B cell (primary cell): ENCODE results near the gene NINL. TPM values are rescaled to one million over a fixed set of nuclear protein-coding genes. Genes with fewer than 3 reads are reported as not detected.

ENCODE experiments used
- ATAC-seq: fragments of 200-7000 bp; cut with Tn5 transposase; one replicate; pipeline ENCODE4 v1.10.0; 2021; ENCODE audit warnings: low read depth, mild to moderate bottlenecking, moderate number of reproducible peaks, moderate library complexity
- CTCF ChIA-PET: fragments of 350-600 bp; sonication (Branson Sonifier 250); formaldehyde crosslinking; loops from one replicate; lab custom pipeline; 2021; ENCODE audit warnings: antibody characterized with exemption, inconsistent platforms; lab: Charles Lee
- POLR2A ChIA-PET: fragments of 350-600 bp; sonication (Branson Sonifier 250); formaldehyde crosslinking; loops from one replicate; lab custom pipeline; 2021; ENCODE audit warnings: antibody characterized with exemption; lab: Charles Lee
- DNase-seq: peaks from one replicate; pipeline ENCODE4 v3.0.0; 2013
- H2AFZ ChIP-seq: 2 replicates; pipeline ENCODE4 v1.6.1; 2012; ENCODE audit warnings: mild to moderate bottlenecking, low read depth, low read length; ENCODE audit not compliant: insufficient read depth, poor library complexity, severe bottlenecking
- H3K27ac ChIP-seq, 2 donors: 1 replicate in 1 of 2; 2 replicates in 1 of 2; pipeline ENCODE4 v1.5.1; 2012 to 2013; ENCODE audit warnings: low read length in 2 of 2, mild to moderate bottlenecking in 2 of 2, moderate library complexity in 1 of 2
- H3K27me3 ChIP-seq, 4 experiments: fragments of 200-600 bp in 1 of 4; sonication (generic) in 1 of 4; replicated peaks in 1 of 4; 1 replicate in 2 of 4; 2 replicates in 2 of 4; pipeline versions ENCODE4 v1.6.1 to v1.7.0; 2013 to 2016; ENCODE audit warnings: low read length in 3 of 4, mild to moderate bottlenecking in 2 of 4, mixed read lengths in 1 of 4, moderate library complexity in 1 of 4; ENCODE audit not compliant: insufficient read depth in 4 of 4, control insufficient read depth in 3 of 4; ENCODE audit errors: control extremely low read depth in 1 of 4
- H3K36me3 ChIP-seq, 2 experiments: replicated peaks in 1 of 2; 1 replicate in 1 of 2; 2 replicates in 1 of 2; pipeline versions ENCODE4 v1.6.1 to v1.7.1; 2013; ENCODE audit warnings: low read length in 1 of 2; ENCODE audit not compliant: insufficient read depth in 2 of 2, control insufficient read depth in 1 of 2; ENCODE audit errors: control extremely low read depth in 1 of 2, extremely low read depth in 1 of 2
- H3K4me1 ChIP-seq, 2 donors: fragments of 200-600 bp in 1 of 2; sonication (generic) in 1 of 2; 1 replicate in 1 of 2; 2 replicates in 1 of 2; pipeline versions ENCODE4 v1.5.1 to v1.6.1; 2013 to 2017; ENCODE audit warnings: low read length in 2 of 2; ENCODE audit not compliant: control insufficient read depth in 2 of 2, insufficient read depth in 2 of 2
- H3K4me2 ChIP-seq: replicated peaks from 2 replicates; pipeline ENCODE3; 2012; ENCODE audit warnings: mild to moderate bottlenecking, low read depth, low read length; ENCODE audit not compliant: poor library complexity, severe bottlenecking
- H3K4me3 ChIP-seq, 5 experiments: fragments of 200-600 bp in 1 of 5; sonication (generic) in 1 of 5; 1 replicate in 3 of 5; 2 replicates in 2 of 5; pipeline versions ENCODE4 v1.5.1 to v1.7.0; 2011 to 2016; ENCODE audit warnings: low read length in 4 of 5, mild to moderate bottlenecking in 4 of 5, low read depth in 2 of 5, control low read depth in 1 of 5, moderate library complexity in 1 of 5; ENCODE audit not compliant: insufficient read depth in 1 of 5; ENCODE audit errors: control extremely low read depth in 1 of 5, extremely low read depth in 1 of 5
- H3K79me2 ChIP-seq: fragments of 200-600 bp; sonication (generic); one replicate; pipeline ENCODE4 v1.6.0; 2016; ENCODE audit warnings: low read length; ENCODE audit not compliant: control insufficient read depth, insufficient read depth
- H3K9ac ChIP-seq: fragments of 200-600 bp; sonication (generic); 2 replicates; pipeline ENCODE4 v1.6.1; 2017; ENCODE audit warnings: mild to moderate bottlenecking, low read length, moderate library complexity
- H3K9me3 ChIP-seq, 3 donors: one replicate each; pipeline versions ENCODE4 v1.6.1 to v1.7.1; 2013; ENCODE audit warnings: low read length in 2 of 3; ENCODE audit not compliant: control insufficient read depth in 2 of 3, insufficient read depth in 1 of 3; ENCODE audit errors: control extremely low read depth in 1 of 3
- H4K20me1 ChIP-seq: 2 replicates; pipeline ENCODE4 v1.6.0; 2012; ENCODE audit warnings: mild to moderate bottlenecking, low read length; ENCODE audit not compliant: insufficient read depth, control insufficient read depth, poor library complexity, severe bottlenecking
- H3K27ac Mint-ChIP-seq: one replicate; pipeline ENCODE4 v1.8.0; 2021; ENCODE audit warnings: mixed read lengths
- H3K27me3 Mint-ChIP-seq: one replicate; pipeline ENCODE4 v1.8.0; 2021; ENCODE audit warnings: mixed read lengths
- H3K4me1 Mint-ChIP-seq: one replicate; pipeline ENCODE4 v1.8.0; 2021; ENCODE audit warnings: mixed read lengths
- H3K4me3 Mint-ChIP-seq: one replicate; pipeline ENCODE4 v1.8.0; 2021; ENCODE audit warnings: mixed read lengths
- H3K9me3 Mint-ChIP-seq: one replicate; pipeline ENCODE4 v1.8.0; 2022; ENCODE audit warnings: mixed read lengths; ENCODE audit not compliant: insufficient read depth
- CTCF ChIP-seq: fragments of 200-600 bp; IDR thresholded peaks from one replicate; pipeline ENCODE4 v1.8.0; 2022; ENCODE audit warnings: antibody characterized with exemption, mild to moderate bottlenecking
- EZH2 ChIP-seq: IDR thresholded peaks from 2 replicates; pipeline ENCODE4 v1.6.1; 2012; ENCODE audit warnings: borderline replicate concordance, low read depth, mild to moderate bottlenecking, moderate library complexity, low read length; ENCODE audit not compliant: insufficient read depth, poor library complexity, severe bottlenecking
- WGBS: methylation state at CpG from one replicate; pipeline ENCODE4 v1.1.5; 2013; ENCODE audit warnings: missing lambda C conversion rate; ENCODE audit not compliant: insufficient coverage; 5-methylcytosine and 5-hydroxymethylcytosine counted together
- intact Hi-C: fragments of 100-400 bp; cut with micrococcal nuclease; formaldehyde crosslinking; loops from one replicate; pipeline ENCODE4 v1.10.0; 2022
- polyA plus RNA-seq: library from polyadenylated mRNA; depleted of rRNA; stranded (reverse); fragments of >200 nt; gene quantifications from 2 replicates; pipeline ENCODE4 v1.2.3, GENCODE V29; 2012
- total RNA-seq, 2 donors: library from RNA; stranded (reverse); fragments of 120-200 nt in 1 of 2; gene quantifications; 1 replicate in 1 of 2; 2 replicates in 1 of 2; pipeline versions ENCODE4 v1.2.3 to v1.2.4, GENCODE V29; 2013 to 2022

Gene NINL
- total and polyA plus RNA-seq, 2 donors (not counting 1 experiment from before 2014, with no cell fraction given), result 1.8 to 5.5 TPM

- H3K4me3 ChIP-seq, result no peak overlapping the region
- Mint-ChIP-seq H3K27me3 (peaks cover 5% of the 10 kb centered on the region), H3K9me3 (no peaks in the 10 kb centered on the region), H3K4me3 (no peak overlapping the region), H3K4me1 (peaks cover 8% of the 10 kb centered on the region), H3K27ac (no peak overlapping the region)
- ChIA-PET POLR2A (no interaction called here), CTCF (no interaction called here)
- H3K9me3 ChIP-seq, result no peaks in the 10 kb centered on the region
- 86% methylated on average over 1 of the region's 3 CpGs for WGBS
- no peak for DNase-seq
- no peak overlapping the region for H2AFZ ChIP-seq
- H3K36me3 ChIP-seq, result no peaks in the 10 kb centered on the region
- no peak overlapping the region for H3K27ac ChIP-seq
- TF ChIP-seq CTCF (no peak), EZH2 (no peak)
- no peaks in the 10 kb centered on the region for H3K27me3 ChIP-seq
- ATAC-seq, result no peak
- H3K79me2 ChIP-seq, result no peaks in the 10 kb centered on the region
- no peak overlapping the region for H3K9ac ChIP-seq
- H3K4me1 ChIP-seq, result peaks cover 4% of the 10 kb centered on the region in 2 donors
- intact Hi-C loops, result no loop called here
- H4K20me1 ChIP-seq, result no peaks in the 10 kb centered on the region
- no peak overlapping the region for H3K4me2 ChIP-seq
Observed at GRCh38 chr20:25545171-25545570, 40.2 kb downstream of the NINL start.

GRCh38 chr20:25544734-25545133 is 40.6 kb downstream of the NINL start:
- H3K4me3 Mint-ChIP-seq, result no peak overlapping the region
- H3K27ac Mint-ChIP-seq, result no peak overlapping the region
- H3K9me3 ChIP-seq, result no peaks in the 10 kb centered on the region
- no peaks in the 10 kb centered on the region for H4K20me1 ChIP-seq
- H3K4me3 ChIP-seq, result no peak overlapping the region
- CTCF ChIA-PET, result no interaction called here
- no peak for TF ChIP-seq EZH2
- TF ChIP-seq CTCF, result no peak
- H3K4me2 ChIP-seq, result no peak overlapping the region
- ATAC-seq (no peak), DNase-seq (no peak)
- WGBS, result 89% methylated on average over 1 of the region's 1 CpG
- H3K79me2 ChIP-seq, result no peaks in the 10 kb centered on the region
- peaks cover 4% of the 10 kb centered on the region in 2 donors for H3K4me1 ChIP-seq
- peaks cover 4% of the 10 kb centered on the region for H3K27me3 Mint-ChIP-seq
- H3K9me3 Mint-ChIP-seq, result no peaks in the 10 kb centered on the region
- no peak overlapping the region for H3K27ac ChIP-seq
- intact Hi-C loops, result no loop called here
- H3K27me3 ChIP-seq, result no peaks in the 10 kb centered on the region
- POLR2A ChIA-PET, result no interaction called here
- peaks cover 8% of the 10 kb centered on the region for H3K4me1 Mint-ChIP-seq
- no peak overlapping the region for H2AFZ ChIP-seq
- H3K36me3 ChIP-seq, result no peaks in the 10 kb centered on the region
- H3K9ac ChIP-seq, result no peak overlapping the region
